PC-9 (cell line): Measurements from ENCODE around the gene CIZ1.

Source experiments
- EZH2 ChIP-seq: fragments of 200-600 bp; sonication (generic); IDR thresholded peaks from 2 replicates; pipeline ENCODE4 v1.8.0; 2017; ENCODE audit warnings: antibody characterized with exemption, low read depth
- TF ChIP-seq, protein P1 (sequence below): fragments of 200-600 bp; sonication (generic); conservative IDR thresholded peaks from 2 replicates; pipeline ENCODE4 v1.6.1; 2017; ENCODE audit warnings: mixed run types, antibody characterized with exemption, mild to moderate bottlenecking, moderate library complexity

DNA sequence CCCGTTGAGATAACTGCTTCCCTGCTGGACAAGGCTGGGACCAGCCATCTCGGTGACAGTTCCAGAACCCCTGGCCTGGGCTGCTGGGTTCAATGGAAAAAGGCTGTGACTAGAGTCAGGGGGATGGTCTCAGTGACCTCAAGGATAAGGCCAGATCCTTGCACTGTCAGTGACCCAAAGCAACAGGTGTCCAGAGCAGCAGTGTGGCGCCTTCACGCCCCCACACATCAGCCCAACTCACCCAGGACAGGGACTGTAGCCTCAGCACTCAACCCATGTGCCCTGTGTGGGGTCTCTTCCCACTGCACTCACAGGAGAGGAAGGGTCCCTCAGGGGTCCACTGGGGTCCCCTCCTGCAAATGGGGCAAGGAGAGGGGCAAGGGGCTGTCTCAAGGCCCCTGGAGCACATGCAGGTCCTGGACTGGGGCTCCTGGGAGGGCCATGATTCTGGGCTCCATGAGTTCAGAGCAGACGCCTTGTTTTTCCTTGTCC, 42.8 kb downstream of the CIZ1 start:
- TF ChIP-seq, protein P1, sequence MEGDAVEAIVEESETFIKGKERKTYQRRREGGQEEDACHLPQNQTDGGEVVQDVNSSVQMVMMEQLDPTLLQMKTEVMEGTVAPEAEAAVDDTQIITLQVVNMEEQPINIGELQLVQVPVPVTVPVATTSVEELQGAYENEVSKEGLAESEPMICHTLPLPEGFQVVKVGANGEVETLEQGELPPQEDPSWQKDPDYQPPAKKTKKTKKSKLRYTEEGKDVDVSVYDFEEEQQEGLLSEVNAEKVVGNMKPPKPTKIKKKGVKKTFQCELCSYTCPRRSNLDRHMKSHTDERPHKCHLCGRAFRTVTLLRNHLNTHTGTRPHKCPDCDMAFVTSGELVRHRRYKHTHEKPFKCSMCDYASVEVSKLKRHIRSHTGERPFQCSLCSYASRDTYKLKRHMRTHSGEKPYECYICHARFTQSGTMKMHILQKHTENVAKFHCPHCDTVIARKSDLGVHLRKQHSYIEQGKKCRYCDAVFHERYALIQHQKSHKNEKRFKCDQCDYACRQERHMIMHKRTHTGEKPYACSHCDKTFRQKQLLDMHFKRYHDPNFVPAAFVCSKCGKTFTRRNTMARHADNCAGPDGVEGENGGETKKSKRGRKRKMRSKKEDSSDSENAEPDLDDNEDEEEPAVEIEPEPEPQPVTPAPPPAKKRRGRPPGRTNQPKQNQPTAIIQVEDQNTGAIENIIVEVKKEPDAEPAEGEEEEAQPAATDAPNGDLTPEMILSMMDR, result no peak
- no peak for TF ChIP-seq EZH2
